T-cell (primary cell): Measurements from ENCODE around the gene UROC1. TPM values are rescaled to one million over a fixed set of nuclear protein-coding genes. Genes with fewer than 3 reads are reported as not detected.

Source experiments
- ATAC-seq, 4 experiments: fragments of 200-7000 bp in 3 of 4; fragments of 150-1000 bp in 1 of 4; cut with Tn5 transposase; replicated peaks in 1 of 4; 1 replicate in 3 of 4; 2 replicates in 1 of 4; pipeline ENCODE4 v1.10.0; 2021; ENCODE audit warnings: moderate library complexity in 3 of 4, mild to moderate bottlenecking in 2 of 4, moderate number of reproducible peaks in 1 of 4
- CTCF ChIA-PET, 2 donors: fragments of 300-600 bp; sonication (Branson Sonifier 250); formaldehyde crosslinking; loops; one replicate each; lab custom pipeline; 2022; ENCODE audit warnings: antibody characterized with exemption in 2 of 2; lab: Charles Lee
- POLR2A ChIA-PET, 2 donors: fragments of 300-600 bp; sonication (Branson Sonifier 250); formaldehyde crosslinking; loops; one replicate each; lab custom pipeline; 2022; ENCODE audit warnings: antibody characterized with exemption in 2 of 2; lab: Charles Lee
- DNase-seq, 35 experiments: peaks; one replicate each; pipeline versions ENCODE4 v3.0.0 to v3.0.0-alpha.2; 2013 to 2023
- H3K27ac ChIP-seq: one replicate; pipeline ENCODE4 v1.5.1; 2013; ENCODE audit warnings: low read length
- H3K27me3 ChIP-seq, 2 experiments: replicated peaks in 1 of 2; 1 replicate in 1 of 2; 2 replicates in 1 of 2; pipeline versions ENCODE4 v1.6.1 to v1.7.0; 2013; ENCODE audit warnings: low read length in 1 of 2, mixed read lengths in 1 of 2; ENCODE audit not compliant: control insufficient read depth in 2 of 2, insufficient read depth in 2 of 2; ENCODE audit errors: extremely low read depth in 1 of 2
- H3K36me3 ChIP-seq, 2 donors: 1 replicate in 1 of 2; 2 replicates in 1 of 2; pipeline versions ENCODE4 v1.6.1 to v1.7.0; 2013; ENCODE audit warnings: low read length in 1 of 2; ENCODE audit not compliant: control insufficient read depth in 2 of 2, insufficient read depth in 1 of 2; ENCODE audit errors: extremely low read depth in 1 of 2
- H3K4me1 ChIP-seq, 2 experiments: 1 replicate in 1 of 2; 2 replicates in 1 of 2; pipeline versions ENCODE4 v1.6.1 to v1.7.0; 2013; ENCODE audit warnings: low read length in 2 of 2, mixed read lengths in 1 of 2; ENCODE audit not compliant: insufficient read depth in 2 of 2, control insufficient read depth in 1 of 2; ENCODE audit errors: extremely low read depth in 1 of 2
- H3K4me3 ChIP-seq, 2 donors: 1 replicate in 1 of 2; 2 replicates in 1 of 2; pipeline versions ENCODE4 v1.5.1 to v1.7.0; 2013; ENCODE audit warnings: mild to moderate bottlenecking in 2 of 2, low read length in 1 of 2, moderate library complexity in 1 of 2; ENCODE audit not compliant: control insufficient read depth in 1 of 2; ENCODE audit errors: extremely low read depth in 1 of 2
- H3K9me3 ChIP-seq: 2 replicates; pipeline ENCODE4 v1.7.0; 2013
- H3K27ac Mint-ChIP-seq, 2 donors: one replicate each; pipeline ENCODE4 v1.8.0; 2020 to 2021; ENCODE audit warnings: mild to moderate bottlenecking in 2 of 2, mixed read lengths in 2 of 2
- H3K27me3 Mint-ChIP-seq, 2 donors: one replicate each; pipeline ENCODE4 v1.8.0; 2021 to 2022; ENCODE audit warnings: mixed read lengths in 2 of 2
- H3K36me3 Mint-ChIP-seq: one replicate; pipeline ENCODE4 v1.8.0; 2021; ENCODE audit warnings: mixed read lengths
- H3K4me1 Mint-ChIP-seq, 3 donors: one replicate each; pipeline ENCODE4 v1.8.0; 2020 to 2022; ENCODE audit warnings: mixed read lengths in 3 of 3, mild to moderate bottlenecking in 1 of 3
- H3K4me3 Mint-ChIP-seq, 3 donors: one replicate each; pipeline ENCODE4 v1.8.0; 2020 to 2022; ENCODE audit warnings: mild to moderate bottlenecking in 3 of 3, mixed read lengths in 3 of 3, moderate library complexity in 3 of 3
- H3K9me3 Mint-ChIP-seq, 3 donors: one replicate each; pipeline ENCODE4 v1.8.0; 2020 to 2022; ENCODE audit warnings: mixed read lengths in 3 of 3
- WGBS: methylation state at CpG from one replicate; pipeline ENCODE4 v1.1.5; 2013; ENCODE audit warnings: missing lambda C conversion rate; ENCODE audit not compliant: insufficient coverage; 5-methylcytosine and 5-hydroxymethylcytosine counted together
- total RNA-seq, 35 experiments: library from RNA in 6 of 35; stranded (reverse) in 6 of 35; fragments of 120-200 nt in 1 of 35; gene quantifications; one replicate each; pipeline versions ENCODE4 v1.2.1 to v1.2.4 and lab custom pipeline; 2013 to 2026

Gene UROC1
- total RNA-seq, 5 donors from 2014 or later (not counting 1 experiment from before 2014, with no cell fraction given) = 0.09 TPM; not detected in 4

- H3K4me3 Mint-ChIP-seq = no peak overlapping the region
- CTCF ChIA-PET = no interaction called here
- no peaks in the 10 kb centered on the region for H3K36me3 ChIP-seq
Observed at GRCh38 chr3:126484148-126484547, 33.4 kb downstream of the UROC1 start.

DNA sequence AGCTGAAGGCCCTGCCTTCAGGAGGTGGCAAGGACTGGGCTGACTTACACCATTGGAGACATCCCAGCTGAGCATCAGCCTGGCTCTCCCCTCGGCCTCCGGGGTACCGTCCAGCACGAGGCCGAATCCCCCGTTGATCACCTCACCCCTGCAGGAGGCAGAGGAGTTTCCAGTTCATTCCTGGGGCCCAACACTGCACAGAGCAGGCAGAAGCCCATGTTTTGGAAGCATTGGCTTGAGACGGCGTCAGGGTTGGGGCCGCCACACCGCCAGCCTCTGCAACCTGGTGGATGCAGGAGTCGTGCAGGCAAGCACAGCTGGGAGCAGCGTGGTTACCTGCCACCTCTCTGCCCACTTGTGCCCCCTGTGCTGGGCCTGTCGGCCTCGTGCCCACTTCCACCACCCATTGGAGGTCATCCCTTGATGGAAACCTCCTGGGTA, 34.2 kb downstream of the UROC1 start:
- Histone ChIP-seq H3K4me3 (no peak overlapping the region), H3K9me3 (no peaks in the 10 kb centered on the region), H3K27me3 (no peaks in the 10 kb centered on the region), H3K4me1 (peaks cover 0 to 11% of the 10 kb centered on the region in 2 experiments), H3K36me3 (no peaks in the 10 kb centered on the region), H3K27ac (no peak overlapping the region)
- DNase-seq = no peak
- no peaks in the 10 kb centered on the region for H3K27me3 Mint-ChIP-seq
- ChIA-PET CTCF (no interaction called here), POLR2A (no interaction called here)
- peaks cover 9 to 16% (median 12%) of the 10 kb centered on the region in 3 donors for H3K4me1 Mint-ChIP-seq
- H3K4me3 Mint-ChIP-seq = no peak overlapping the region
- no peak for ATAC-seq
- WGBS = 81% methylated on average over 14 of the region's 14 CpGs
- no peaks in the 10 kb centered on the region for H3K9me3 Mint-ChIP-seq
- H3K36me3 Mint-ChIP-seq = no peaks in the 10 kb centered on the region
- H3K27ac Mint-ChIP-seq = no peak overlapping the region

More at GRCh38 chr3:126484148-126484547, 33.4 kb downstream of the UROC1 start:
- DNase-seq = no peak
- Histone ChIP-seq H3K4me1 (peaks cover 0 to 11% of the 10 kb centered on the region in 2 experiments), H3K9me3 (no peaks in the 10 kb centered on the region), H3K27me3 (peaks cover 0 to 5% of the 10 kb centered on the region in 2 experiments), H3K4me3 (no peak overlapping the region), H3K27ac (no peak overlapping the region)
- ATAC-seq = no peak
- no peaks in the 10 kb centered on the region for H3K9me3 Mint-ChIP-seq
- no peaks in the 10 kb centered on the region for H3K27me3 Mint-ChIP-seq
- H3K4me1 Mint-ChIP-seq = peaks cover 9 to 16% (median 12%) of the 10 kb centered on the region in 3 donors
- no peaks in the 10 kb centered on the region for H3K36me3 Mint-ChIP-seq
- WGBS = 73% methylated on average over 3 of the region's 3 CpGs
- POLR2A ChIA-PET = no interaction called here
- H3K27ac Mint-ChIP-seq = no peak overlapping the region

DNA sequence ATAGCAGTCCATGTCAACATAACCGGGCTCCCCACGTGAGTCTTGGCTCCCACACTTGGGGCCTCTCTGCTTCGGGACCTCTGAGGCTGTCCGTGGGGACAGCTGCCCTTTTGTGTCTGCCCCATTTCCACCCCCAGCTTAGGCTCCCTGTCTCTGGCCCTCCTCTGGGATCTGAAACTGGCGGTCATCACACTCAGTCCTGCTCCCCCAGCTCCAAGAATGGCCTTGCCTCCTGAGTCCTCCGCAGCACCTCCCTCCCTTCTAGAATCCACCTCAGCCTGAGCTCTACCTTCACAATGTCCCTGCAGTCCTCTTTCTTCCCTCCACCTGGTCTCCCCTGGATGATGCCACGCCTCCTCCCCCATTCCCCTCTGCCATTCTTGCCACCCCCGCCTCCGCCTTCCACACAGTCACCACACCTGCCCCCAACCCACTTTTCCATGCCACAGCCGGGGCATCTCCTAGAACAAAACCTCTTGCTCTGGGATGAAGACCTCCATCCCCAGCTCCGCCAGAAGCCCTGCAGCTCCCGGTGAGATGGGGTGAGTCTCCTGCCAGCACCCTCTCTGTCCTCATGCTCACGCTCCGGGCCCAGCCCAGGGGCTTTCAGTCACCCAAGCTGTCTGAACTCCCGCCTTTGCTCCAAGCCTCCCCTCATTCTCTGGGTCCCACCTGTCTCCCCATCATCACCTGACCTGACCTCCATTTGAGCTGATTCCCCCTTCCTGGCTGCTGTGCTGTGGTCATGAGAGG, 34.9 kb downstream of the UROC1 start:
- no peaks in the 10 kb centered on the region for H3K27me3 ChIP-seq
- no peaks in the 10 kb centered on the region for H3K36me3 Mint-ChIP-seq
- no peak for DNase-seq
- ChIA-PET POLR2A (no interaction called here), CTCF (no interaction called here)
- 87% methylated on average over 14 of the region's 15 CpGs for WGBS
- no peak overlapping the region for H3K27ac ChIP-seq
- no peaks in the 10 kb centered on the region for H3K9me3 Mint-ChIP-seq
- no peak overlapping the region for H3K27ac Mint-ChIP-seq
- peaks cover 9 to 16% (median 12%) of the 10 kb centered on the region in 3 donors for H3K4me1 Mint-ChIP-seq
- H3K4me3 Mint-ChIP-seq = no peak overlapping the region
- no peaks in the 10 kb centered on the region for H3K27me3 Mint-ChIP-seq
- peaks cover 0 to 11% of the 10 kb centered on the region in 2 experiments for H3K4me1 ChIP-seq
- H3K9me3 ChIP-seq = no peaks in the 10 kb centered on the region
- no peak for ATAC-seq
- no peaks in the 10 kb centered on the region for H3K36me3 ChIP-seq
- no peak overlapping the region for H3K4me3 ChIP-seq

DNA sequence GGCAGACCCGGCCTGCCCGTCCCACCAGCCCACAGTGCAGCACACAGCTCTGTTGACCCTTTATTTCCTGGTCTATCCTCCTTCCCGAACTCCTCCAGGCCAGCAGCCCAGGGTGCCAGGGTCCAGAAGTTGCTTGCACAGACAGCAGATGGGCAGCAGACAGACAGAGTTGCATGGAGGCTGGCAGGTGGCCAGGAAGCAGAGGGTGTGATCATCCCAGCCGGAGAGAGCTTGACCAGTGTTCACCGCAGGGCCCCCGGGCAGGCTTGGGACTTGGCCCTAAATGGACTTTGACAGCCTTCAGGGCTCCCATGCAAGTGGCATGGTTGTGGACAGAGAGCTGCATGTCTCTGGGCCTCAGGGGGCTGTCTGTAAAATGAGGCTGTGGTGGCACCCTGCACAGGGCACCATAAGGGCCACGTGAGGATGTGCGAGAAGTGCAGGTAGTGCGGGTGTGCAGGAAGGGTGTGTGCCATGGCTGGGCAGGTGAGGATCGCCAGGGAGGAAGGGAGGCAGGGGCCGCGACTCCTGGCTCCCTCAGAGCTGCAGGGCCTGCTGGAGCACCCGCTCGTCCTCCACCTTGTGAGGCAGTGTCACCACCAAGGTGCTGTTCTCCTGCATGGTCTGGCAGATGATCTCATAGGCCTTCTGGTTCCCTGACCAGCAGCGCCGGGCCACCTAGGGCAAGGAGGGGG, 35.6 kb downstream of the UROC1 start:
- Histone ChIP-seq H3K9me3 (no peaks in the 10 kb centered on the region), H3K4me1 (peaks cover 0 to 4% of the 10 kb centered on the region in 2 experiments), H3K27me3 (no peaks in the 10 kb centered on the region), H3K27ac (no peak overlapping the region), H3K4me3 (no peak overlapping the region), H3K36me3 (no peaks in the 10 kb centered on the region)
- Mint-ChIP-seq H3K27me3 (no peaks in the 10 kb centered on the region), H3K36me3 (no peaks in the 10 kb centered on the region), H3K9me3 (no peaks in the 10 kb centered on the region), H3K4me3 (no peak overlapping the region), H3K27ac (no peak overlapping the region), H3K4me1 (peaks cover 7 to 15% (median 10%) of the 10 kb centered on the region in 3 donors)
- POLR2A ChIA-PET = no interaction called here
- CTCF ChIA-PET = no interaction called here
- ATAC-seq = no peak
- DNase-seq = no peak
- 90% methylated on average over 16 of the region's 16 CpGs for WGBS

- H3K4me3 ChIP-seq = no peak overlapping the region
- no peaks in the 10 kb centered on the region for H3K36me3 ChIP-seq
- ChIA-PET POLR2A (no interaction called here), CTCF (no interaction called here)
- no peaks in the 10 kb centered on the region for H3K36me3 Mint-ChIP-seq
- no peaks in the 10 kb centered on the region for H3K27me3 Mint-ChIP-seq
- H3K4me1 Mint-ChIP-seq = peaks cover 7 to 12% (median 7%) of the 10 kb centered on the region in 3 donors
- peaks cover 0 to 7% of the 10 kb centered on the region in 2 experiments for H3K4me1 ChIP-seq
- H3K27ac Mint-ChIP-seq = no peak overlapping the region
- H3K27ac ChIP-seq = no peak overlapping the region
- H3K9me3 ChIP-seq = no peaks in the 10 kb centered on the region
- no peak for ATAC-seq
- H3K9me3 Mint-ChIP-seq = no peaks in the 10 kb centered on the region
- H3K4me3 Mint-ChIP-seq = no peak overlapping the region
- H3K27me3 ChIP-seq = no peaks in the 10 kb centered on the region
- WGBS = 89% methylated on average over 5 of the region's 8 CpGs
- no peak for DNase-seq
Observed at GRCh38 chr3:126480861-126481260, 36.7 kb downstream of the UROC1 start.

GRCh38 chr3:126480206-126480605, 37.4 kb downstream of the UROC1 start:
- DNase-seq = no peak
- H3K4me3 Mint-ChIP-seq = no peak overlapping the region
- H3K27me3 Mint-ChIP-seq = no peaks in the 10 kb centered on the region
- H3K36me3 Mint-ChIP-seq = no peaks in the 10 kb centered on the region
- Histone ChIP-seq H3K36me3 (no peaks in the 10 kb centered on the region), H3K4me3 (no peak overlapping the region), H3K27me3 (no peaks in the 10 kb centered on the region), H3K27ac (no peak overlapping the region), H3K9me3 (no peaks in the 10 kb centered on the region), H3K4me1 (peaks cover 0 to 7% of the 10 kb centered on the region in 2 experiments)
- no peaks in the 10 kb centered on the region for H3K9me3 Mint-ChIP-seq
- 96% methylated on average over 5 of the region's 5 CpGs for WGBS
- ATAC-seq = no peak
- CTCF ChIA-PET = no interaction called here
- H3K27ac Mint-ChIP-seq = no peak overlapping the region
- peaks cover 7 to 11% (median 7%) of the 10 kb centered on the region in 3 donors for H3K4me1 Mint-ChIP-seq
- POLR2A ChIA-PET = no interaction called here
